RWPE1 (cell line): ENCODE results near the gene ZNF516.

Experiments used
- CTCF ChIA-PET: fragments of 350-600 bp; sonication (Branson Sonifier 250); formaldehyde crosslinking; extraction: SDS; loops from one replicate; lab custom pipeline; 2021; lab: Yijun Ruan, JAX
- POLR2A ChIA-PET: fragments of 400-600 bp; formaldehyde crosslinking; extraction: SDS; loops from one replicate; lab custom pipeline; 2020; ENCODE audit warnings: antibody characterized with exemption; ENCODE audit not compliant: low non-redundant PET; lab: Yijun Ruan, JAX
- DNase-seq: peaks from one replicate; pipeline ENCODE4 v3.0.0; 2012; ENCODE audit warnings: low spot score
- H3K27ac ChIP-seq: fragments of 450-650 bp; 2 replicates; pipeline ENCODE4 v1.5.1; 2017
- TF ChIP-seq, protein P1 (sequence below): fragments of 450-650 bp; conservative IDR thresholded peaks from 2 replicates; pipeline ENCODE4 v1.5.1; 2017; ENCODE audit warnings: low read depth, mild to moderate bottlenecking

Gene ZNF516

DNA sequence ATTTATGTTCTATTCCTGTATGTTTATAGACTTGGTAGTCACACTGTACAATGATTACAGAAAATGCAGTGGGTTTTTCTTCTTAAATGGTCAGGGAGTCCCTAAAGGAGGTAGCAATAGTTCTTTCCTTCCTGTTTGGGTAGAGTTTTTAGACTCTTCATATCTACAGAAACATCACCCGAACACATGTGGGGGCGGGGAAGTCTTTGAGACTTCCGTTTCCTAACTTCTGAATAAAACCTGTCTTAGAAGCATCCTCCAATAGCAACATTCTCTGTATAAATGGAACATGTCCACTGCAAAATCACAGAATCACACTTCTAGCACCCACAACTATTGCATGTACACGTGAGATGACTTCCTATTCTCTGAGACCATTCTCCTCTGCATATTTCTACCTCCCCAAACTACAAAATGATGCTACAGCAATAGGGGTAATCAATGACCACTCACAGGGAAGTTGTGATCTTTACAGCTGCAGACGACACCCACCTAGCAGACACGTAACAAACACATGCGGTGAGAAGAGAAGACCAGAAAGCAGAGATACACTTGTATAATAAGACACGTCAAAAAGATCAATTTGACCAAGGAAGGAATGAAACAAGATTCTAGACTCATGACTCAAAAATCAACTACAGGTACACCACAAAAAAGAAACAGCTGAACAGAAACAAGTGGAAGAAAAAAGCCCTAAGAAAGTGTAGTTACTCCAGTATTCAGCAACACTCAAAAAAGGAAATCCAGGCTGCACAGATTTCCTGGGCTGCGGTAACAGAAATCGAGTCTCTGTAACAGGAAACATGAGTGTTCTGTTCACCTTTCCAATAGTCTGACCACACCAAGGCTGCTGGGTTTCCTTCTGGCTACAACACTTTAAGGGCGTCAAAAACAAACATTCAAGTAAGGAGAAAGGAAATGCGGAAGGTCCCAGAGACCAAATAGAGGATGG lies 120.4 kb downstream of the ZNF516 start:
- no peak for DNase-seq
- ChIA-PET CTCF (no interaction called here), POLR2A (no interaction called here)
- TF ChIP-seq, protein P1, sequence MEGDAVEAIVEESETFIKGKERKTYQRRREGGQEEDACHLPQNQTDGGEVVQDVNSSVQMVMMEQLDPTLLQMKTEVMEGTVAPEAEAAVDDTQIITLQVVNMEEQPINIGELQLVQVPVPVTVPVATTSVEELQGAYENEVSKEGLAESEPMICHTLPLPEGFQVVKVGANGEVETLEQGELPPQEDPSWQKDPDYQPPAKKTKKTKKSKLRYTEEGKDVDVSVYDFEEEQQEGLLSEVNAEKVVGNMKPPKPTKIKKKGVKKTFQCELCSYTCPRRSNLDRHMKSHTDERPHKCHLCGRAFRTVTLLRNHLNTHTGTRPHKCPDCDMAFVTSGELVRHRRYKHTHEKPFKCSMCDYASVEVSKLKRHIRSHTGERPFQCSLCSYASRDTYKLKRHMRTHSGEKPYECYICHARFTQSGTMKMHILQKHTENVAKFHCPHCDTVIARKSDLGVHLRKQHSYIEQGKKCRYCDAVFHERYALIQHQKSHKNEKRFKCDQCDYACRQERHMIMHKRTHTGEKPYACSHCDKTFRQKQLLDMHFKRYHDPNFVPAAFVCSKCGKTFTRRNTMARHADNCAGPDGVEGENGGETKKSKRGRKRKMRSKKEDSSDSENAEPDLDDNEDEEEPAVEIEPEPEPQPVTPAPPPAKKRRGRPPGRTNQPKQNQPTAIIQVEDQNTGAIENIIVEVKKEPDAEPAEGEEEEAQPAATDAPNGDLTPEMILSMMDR = no peak
- no peak overlapping the region for H3K27ac ChIP-seq

DNA sequence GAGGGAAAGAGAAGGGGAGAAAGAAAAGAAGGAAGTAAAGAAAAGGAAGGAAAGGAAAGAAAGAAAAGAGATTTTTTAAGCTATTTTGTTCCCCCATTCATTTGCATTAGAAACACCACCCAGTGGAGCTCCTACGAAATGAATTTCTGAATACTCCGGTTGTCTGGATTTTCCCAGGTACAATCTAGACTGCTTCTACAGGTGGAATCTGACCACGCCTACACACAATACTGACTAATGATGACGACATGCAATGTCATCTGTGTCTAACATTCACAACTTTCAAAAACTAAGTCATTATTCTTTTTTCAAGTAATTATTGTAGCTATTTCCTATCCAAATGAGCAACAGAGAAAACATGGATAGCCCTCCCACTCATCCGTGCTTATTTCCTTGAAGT lies 121.7 kb downstream of the ZNF516 start:
- no peak overlapping the region for H3K27ac ChIP-seq
- ChIA-PET POLR2A (no interaction called here), CTCF (no interaction called here)
- peak; percentile 27 for DNase-seq
- TF ChIP-seq, protein P1 = no peak

DNA sequence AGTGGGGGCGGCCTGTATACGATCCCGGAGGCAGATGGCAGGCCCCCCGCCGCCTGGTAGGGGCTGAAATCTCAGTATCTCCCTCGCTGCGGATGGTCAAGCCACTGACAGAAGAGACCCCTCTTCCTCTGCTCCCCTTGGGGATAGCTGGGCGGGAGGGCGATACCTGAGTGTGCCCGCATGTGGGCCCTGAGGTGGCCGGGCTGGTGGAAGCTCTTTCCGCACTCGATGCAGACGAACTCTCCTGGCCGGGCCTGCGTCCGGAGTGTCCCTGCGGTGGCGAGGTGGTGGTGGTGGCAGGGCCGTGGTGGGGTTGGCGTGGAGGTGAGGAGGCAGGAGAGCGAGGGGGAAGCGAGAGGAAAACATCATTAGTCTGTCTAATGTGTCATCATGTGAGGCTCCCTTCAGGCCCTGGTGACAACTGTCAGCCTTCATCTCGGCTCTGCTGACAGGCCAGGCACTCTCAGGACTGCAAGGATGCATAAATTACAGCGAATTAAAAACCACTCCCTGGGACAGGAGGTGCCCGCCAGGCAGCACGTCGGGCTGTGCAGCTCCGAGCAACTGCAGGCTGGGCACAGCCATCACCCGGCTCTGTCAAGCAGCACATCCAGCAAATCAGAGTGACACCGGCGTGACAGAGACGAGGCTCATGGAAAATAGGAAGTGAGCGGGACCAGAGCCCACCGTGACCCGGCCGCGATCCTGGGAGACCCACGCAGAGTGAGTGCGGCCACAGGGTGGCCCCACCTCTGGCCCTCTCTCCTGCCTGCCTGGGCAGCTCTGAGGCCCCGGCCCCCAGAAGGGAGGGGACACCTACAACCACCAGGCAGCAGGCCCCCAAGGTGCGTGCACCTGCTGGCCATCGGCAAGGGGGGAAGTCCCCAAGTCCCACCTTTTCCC lies 123.5 kb downstream of the ZNF516 start:
- no peak overlapping the region for H3K27ac ChIP-seq
- TF ChIP-seq, protein P1 = no peak
- no peak for DNase-seq
- ChIA-PET CTCF (interaction anchor here (0.5 kb wide), 1 partner anchor 11 kb away, joined by 7 read pairs; no protein-coding TSS in a partner anchor), POLR2A (no interaction called here)

DNA sequence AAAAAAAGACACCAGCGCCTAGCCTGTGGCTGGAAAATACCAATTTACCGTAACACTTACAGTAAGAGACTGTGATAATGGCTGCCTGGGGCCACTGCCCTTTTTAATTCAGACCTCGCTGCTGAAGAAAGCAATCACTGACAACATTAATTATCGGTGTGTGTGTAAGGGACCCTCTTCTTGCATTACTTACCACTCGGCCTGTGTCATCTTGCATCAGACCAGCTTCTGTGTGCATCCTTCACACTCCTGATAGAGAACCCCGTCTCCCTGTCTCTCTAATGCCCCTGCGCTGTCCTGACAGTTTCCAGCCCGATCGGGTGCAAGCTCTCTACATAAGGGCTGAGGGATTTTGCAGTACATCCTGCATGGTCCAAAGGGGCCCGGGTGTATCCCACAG lies 124.4 kb downstream of the ZNF516 start:
- no peak for DNase-seq
- CTCF ChIA-PET = no interaction called here
- no peak overlapping the region for H3K27ac ChIP-seq
- TF ChIP-seq, protein P1 = no peak
- POLR2A ChIA-PET = no interaction called here

DNA sequence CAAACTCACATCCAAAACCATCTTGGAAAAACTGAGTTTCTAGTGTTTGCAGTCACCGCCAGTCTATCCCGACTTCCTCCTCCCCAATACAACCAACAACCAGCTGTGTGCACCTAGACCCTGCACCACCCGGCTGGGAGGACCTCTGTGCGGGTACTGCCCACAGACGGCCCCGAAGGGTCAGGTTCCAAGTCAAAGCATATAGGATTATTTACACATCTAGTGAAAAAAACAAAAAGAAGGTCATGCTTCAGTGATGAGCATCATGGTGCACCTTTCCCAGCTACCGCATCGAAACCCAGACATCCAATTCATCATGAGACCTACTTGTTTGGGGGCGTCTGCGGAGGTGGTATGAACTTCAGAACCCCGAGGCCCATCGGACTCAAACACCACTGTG lies 124.8 kb downstream of the ZNF516 start:
- TF ChIP-seq, protein P1 = no peak
- ChIA-PET POLR2A (no interaction called here), CTCF (no interaction called here)
- no peak overlapping the region for H3K27ac ChIP-seq
- no peak for DNase-seq

DNA sequence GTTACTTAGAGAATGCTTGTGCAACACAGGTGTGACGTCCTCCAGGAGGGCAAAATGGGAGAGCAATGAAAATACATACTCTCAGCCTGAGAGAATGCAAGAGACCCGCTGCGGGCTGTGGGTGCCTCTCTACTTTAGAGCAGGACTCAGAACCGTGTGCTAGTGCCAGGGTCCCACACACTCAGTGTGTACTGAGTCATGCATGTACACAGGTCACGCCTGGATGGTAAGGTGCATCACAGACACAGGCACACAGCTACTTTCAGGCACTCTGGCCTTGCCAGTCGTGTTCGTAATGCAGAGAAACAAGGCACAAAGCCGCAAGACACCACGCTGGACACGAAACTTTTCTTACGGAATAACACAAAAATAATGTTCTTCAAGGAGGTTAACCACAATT lies 125.3 kb downstream of the ZNF516 start:
- H3K27ac ChIP-seq = no peak overlapping the region
- ChIA-PET CTCF (no interaction called here), POLR2A (no interaction called here)
- no peak for DNase-seq
- TF ChIP-seq, protein P1 = no peak
